HL-60 (cell line): Measurements from ENCODE around the gene LRRC73.

ENCODE experiments used
- DNase-seq, 2 experiments: peaks; one replicate each; pipeline ENCODE4 v3.0.0-alpha.2; 2010 to 2020; ENCODE audit warnings: low read depth in 1 of 2, low spot score in 1 of 2
- H3K27ac ChIP-seq: fragments of 250-450 bp; sonication (Bioruptor Pico); replicated peaks from 2 replicates; pipeline ENCODE4 v1.5.1; 2020; ENCODE audit warnings: mild to moderate bottlenecking, moderate library complexity
- H3K27me3 ChIP-seq: fragments of 250-450 bp; sonication (Bioruptor Pico); 2 replicates; pipeline ENCODE4 v1.5.1; 2021; ENCODE audit warnings: mild to moderate bottlenecking, moderate library complexity; ENCODE audit not compliant: insufficient read depth, poor library complexity, severe bottlenecking
- H3K4me3 ChIP-seq: replicated peaks from 2 replicates; pipeline ENCODE4 v1.5.1; 2011; ENCODE audit warnings: mild to moderate bottlenecking, control low read depth, low read length; ENCODE audit not compliant: insufficient read depth
- GABPA ChIP-seq: IDR thresholded peaks from 2 replicates; pipeline ENCODE4 v1.6.1; 2012; ENCODE audit warnings: low read depth
- POLR2AphosphoS5 ChIP-seq: IDR thresholded peaks from 2 replicates; pipeline ENCODE4 v1.6.1; 2012; ENCODE audit warnings: low read depth
- SPI1 ChIP-seq: IDR thresholded peaks from 2 replicates; pipeline ENCODE4 v1.6.1; 2012; ENCODE audit warnings: low read depth, mild to moderate bottlenecking, borderline replicate concordance
- TF ChIP-seq, protein P1 (sequence below): IDR thresholded peaks from one replicate; pipeline ENCODE4 v1.5.1; 2011; ENCODE audit warnings: low read length, control low read depth, inconsistent platforms; ENCODE audit not compliant: insufficient read depth
- TF ChIP-seq, protein P2 (sequence below): IDR thresholded peaks from 2 replicates; pipeline ENCODE4 v1.6.1; 2012; ENCODE audit warnings: low read depth; ENCODE audit not compliant: insufficient replicate concordance

LRRC73 gene

DNA sequence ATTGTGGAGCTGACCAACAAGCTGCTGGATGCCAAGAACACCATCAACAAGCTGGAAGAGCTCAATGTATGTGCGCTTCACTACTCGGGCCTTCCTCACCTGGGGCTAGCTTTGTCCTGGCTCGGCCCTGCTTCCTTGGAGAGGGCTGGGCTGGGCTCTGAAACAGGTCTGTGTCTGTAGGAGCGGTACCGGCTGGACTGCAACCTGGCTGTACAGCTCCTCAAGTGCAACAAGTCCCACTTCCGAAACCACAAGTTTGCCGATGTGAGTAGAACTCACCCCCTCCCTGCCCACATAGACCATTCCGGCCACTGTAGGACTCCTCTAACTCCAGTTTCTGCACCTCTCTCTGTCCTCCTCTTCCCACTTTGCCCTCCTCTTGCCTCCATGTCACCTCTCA is 6.7 kb downstream of the LRRC73 start:
- no peak for DNase-seq
- no peak overlapping the region for H3K27ac ChIP-seq
- H3K27me3 ChIP-seq = no peaks in the 10 kb centered on the region
- TF ChIP-seq, protein P1, sequence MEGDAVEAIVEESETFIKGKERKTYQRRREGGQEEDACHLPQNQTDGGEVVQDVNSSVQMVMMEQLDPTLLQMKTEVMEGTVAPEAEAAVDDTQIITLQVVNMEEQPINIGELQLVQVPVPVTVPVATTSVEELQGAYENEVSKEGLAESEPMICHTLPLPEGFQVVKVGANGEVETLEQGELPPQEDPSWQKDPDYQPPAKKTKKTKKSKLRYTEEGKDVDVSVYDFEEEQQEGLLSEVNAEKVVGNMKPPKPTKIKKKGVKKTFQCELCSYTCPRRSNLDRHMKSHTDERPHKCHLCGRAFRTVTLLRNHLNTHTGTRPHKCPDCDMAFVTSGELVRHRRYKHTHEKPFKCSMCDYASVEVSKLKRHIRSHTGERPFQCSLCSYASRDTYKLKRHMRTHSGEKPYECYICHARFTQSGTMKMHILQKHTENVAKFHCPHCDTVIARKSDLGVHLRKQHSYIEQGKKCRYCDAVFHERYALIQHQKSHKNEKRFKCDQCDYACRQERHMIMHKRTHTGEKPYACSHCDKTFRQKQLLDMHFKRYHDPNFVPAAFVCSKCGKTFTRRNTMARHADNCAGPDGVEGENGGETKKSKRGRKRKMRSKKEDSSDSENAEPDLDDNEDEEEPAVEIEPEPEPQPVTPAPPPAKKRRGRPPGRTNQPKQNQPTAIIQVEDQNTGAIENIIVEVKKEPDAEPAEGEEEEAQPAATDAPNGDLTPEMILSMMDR = no peak
- TF ChIP-seq GABPA (no peak), SPI1 (no peak), POLR2AphosphoS5 (no peak)
- TF ChIP-seq, protein P2, sequence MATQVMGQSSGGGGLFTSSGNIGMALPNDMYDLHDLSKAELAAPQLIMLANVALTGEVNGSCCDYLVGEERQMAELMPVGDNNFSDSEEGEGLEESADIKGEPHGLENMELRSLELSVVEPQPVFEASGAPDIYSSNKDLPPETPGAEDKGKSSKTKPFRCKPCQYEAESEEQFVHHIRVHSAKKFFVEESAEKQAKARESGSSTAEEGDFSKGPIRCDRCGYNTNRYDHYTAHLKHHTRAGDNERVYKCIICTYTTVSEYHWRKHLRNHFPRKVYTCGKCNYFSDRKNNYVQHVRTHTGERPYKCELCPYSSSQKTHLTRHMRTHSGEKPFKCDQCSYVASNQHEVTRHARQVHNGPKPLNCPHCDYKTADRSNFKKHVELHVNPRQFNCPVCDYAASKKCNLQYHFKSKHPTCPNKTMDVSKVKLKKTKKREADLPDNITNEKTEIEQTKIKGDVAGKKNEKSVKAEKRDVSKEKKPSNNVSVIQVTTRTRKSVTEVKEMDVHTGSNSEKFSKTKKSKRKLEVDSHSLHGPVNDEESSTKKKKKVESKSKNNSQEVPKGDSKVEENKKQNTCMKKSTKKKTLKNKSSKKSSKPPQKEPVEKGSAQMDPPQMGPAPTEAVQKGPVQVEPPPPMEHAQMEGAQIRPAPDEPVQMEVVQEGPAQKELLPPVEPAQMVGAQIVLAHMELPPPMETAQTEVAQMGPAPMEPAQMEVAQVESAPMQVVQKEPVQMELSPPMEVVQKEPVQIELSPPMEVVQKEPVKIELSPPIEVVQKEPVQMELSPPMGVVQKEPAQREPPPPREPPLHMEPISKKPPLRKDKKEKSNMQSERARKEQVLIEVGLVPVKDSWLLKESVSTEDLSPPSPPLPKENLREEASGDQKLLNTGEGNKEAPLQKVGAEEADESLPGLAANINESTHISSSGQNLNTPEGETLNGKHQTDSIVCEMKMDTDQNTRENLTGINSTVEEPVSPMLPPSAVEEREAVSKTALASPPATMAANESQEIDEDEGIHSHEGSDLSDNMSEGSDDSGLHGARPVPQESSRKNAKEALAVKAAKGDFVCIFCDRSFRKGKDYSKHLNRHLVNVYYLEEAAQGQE = no peak
- no peak overlapping the region for H3K4me3 ChIP-seq

DNA sequence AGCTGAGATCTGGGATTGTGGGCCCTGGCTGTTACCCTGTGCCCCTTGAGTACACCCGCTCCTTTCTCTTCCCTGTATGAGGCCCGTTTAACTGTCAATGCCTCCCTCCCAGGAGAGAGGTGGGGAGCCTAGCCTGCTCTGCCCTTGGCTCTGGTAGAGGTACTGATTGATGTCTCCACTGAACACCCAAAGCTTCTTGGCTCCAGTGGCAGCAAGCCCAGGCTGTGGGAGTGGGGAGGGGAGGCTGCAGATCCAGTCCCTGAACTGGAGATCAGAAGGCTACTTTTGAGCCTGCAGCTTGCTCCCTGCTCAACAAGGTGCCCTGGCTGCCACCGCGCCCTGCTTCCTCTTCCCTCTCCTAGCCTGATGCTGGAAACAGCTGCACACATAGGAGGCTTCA is 7.5 kb downstream of the LRRC73 start:
- TF ChIP-seq SPI1 (no peak), GABPA (no peak), POLR2AphosphoS5 (no peak)
- TF ChIP-seq, protein P1 = no peak
- TF ChIP-seq, protein P2 = no peak
- no peak overlapping the region for H3K27ac ChIP-seq
- no peak overlapping the region for H3K4me3 ChIP-seq
- no peak for DNase-seq
- no peaks in the 10 kb centered on the region for H3K27me3 ChIP-seq

DNA sequence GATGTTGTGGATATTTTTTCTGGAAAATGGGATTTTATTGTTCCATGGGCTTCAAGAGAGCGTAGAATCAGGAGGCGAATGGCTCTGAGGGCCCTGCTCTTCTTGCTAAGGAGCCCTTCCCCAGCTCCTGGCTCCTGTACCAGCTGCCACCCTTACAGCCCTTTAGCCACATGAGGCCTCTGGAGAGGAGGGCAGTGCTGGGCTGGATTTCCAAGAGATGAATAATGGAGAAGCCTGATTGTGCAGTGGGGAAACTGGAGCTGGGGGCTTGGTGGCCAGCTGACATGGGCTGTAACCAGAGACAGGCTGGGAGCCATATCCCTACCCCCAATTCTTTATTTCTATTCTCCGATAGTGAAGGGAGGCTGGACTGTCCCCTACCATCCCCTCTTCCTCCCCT is 9.2 kb downstream of the LRRC73 start:
- no peak for DNase-seq
- Histone ChIP-seq H3K4me3 (no peak overlapping the region), H3K27me3 (no peaks in the 10 kb centered on the region), H3K27ac (no peak overlapping the region)
- TF ChIP-seq POLR2AphosphoS5 (no peak), GABPA (no peak), SPI1 (no peak)
- TF ChIP-seq, protein P2 = no peak
- TF ChIP-seq, protein P1 = no peak
